HepG2 (cell line): ENCODE data around the gene ZNF575. TPM values are rescaled to one million over a fixed set of nuclear protein-coding genes. Genes with fewer than 3 reads are reported as not detected.

ENCODE experiments used
- ARNT2 ChIP-seq: sonication (generic); formaldehyde crosslinking; IDR thresholded peaks from 2 replicates; pipeline ENCODE4 v1.8.0; 2022; ENCODE audit warnings: mild to moderate bottlenecking, low read depth, missing genetic modification reagents, moderate library complexity
- CREB1 ChIP-seq, 2 experiments: fragments of 450-650 bp in 1 of 2; IDR thresholded peaks; 2 replicates each; pipeline ENCODE4 v1.6.1; 2016 to 2017; ENCODE audit warnings: control low read depth in 1 of 2, mild to moderate bottlenecking in 1 of 2, missing compliant biosample characterization in 1 of 2, missing genetic modification characterization in 1 of 2
- DPF2 ChIP-seq: sonication (generic); formaldehyde crosslinking; IDR thresholded peaks from 2 replicates; pipeline ENCODE4 v1.4.0; 2020; ENCODE audit warnings: mild to moderate bottlenecking, low read depth, missing genetic modification reagents, borderline replicate concordance
- ESRRA ChIP-seq: sonication (generic); formaldehyde crosslinking; IDR thresholded peaks from 2 replicates; pipeline ENCODE4 v1.5.1; 2020; ENCODE audit warnings: mild to moderate bottlenecking, low read depth, missing genetic modification reagents
- GABPA ChIP-seq, 2 experiments: IDR thresholded peaks; 2 replicates each; pipeline ENCODE4 v1.6.1; 2011 to 2016; ENCODE audit warnings: low read depth in 2 of 2, low read length in 1 of 2, missing biosample characterization in 1 of 2, missing genetic modification characterization in 1 of 2
- MAZ ChIP-seq, 2 experiments: sonication (generic) in 1 of 2; formaldehyde crosslinking in 1 of 2; IDR thresholded peaks; 2 replicates each; pipeline versions ENCODE4 v1.5.0 to v1.6.1; 2012 to 2020; ENCODE audit warnings: low read depth in 2 of 2, mild to moderate bottlenecking in 2 of 2, borderline replicate concordance in 1 of 2, improper control_type of control experiment in 1 of 2, low read length in 1 of 2, missing genetic modification reagents in 1 of 2, moderate library complexity in 1 of 2
- MTF2 ChIP-seq: sonication (generic); formaldehyde crosslinking; IDR thresholded peaks from 2 replicates; pipeline ENCODE4 v1.5.0; 2020; ENCODE audit warnings: missing genetic modification reagents, borderline replicate concordance
- TCF7L2 ChIP-seq: IDR thresholded peaks from 2 replicates; pipeline ENCODE4 v1.6.1; 2011; ENCODE audit warnings: mild to moderate bottlenecking, low read depth, low read length, moderate library complexity
- YEATS4 ChIP-seq: sonication (generic); formaldehyde crosslinking; IDR thresholded peaks from 2 replicates; pipeline ENCODE4 v1.4.0; 2020; ENCODE audit warnings: missing genetic modification reagents, borderline replicate concordance
- polyA plus RNA-seq, 8 experiments: library from polyadenylated mRNA; depleted of rRNA in 3 of 8; stranded (reverse) in 7 of 8; unstranded in 1 of 8; fragments of >200 nt; fragmentation: Illumina TruSeq in 4 of 8; extraction: Trizol in 4 of 8; gene quantifications; 2 replicates each; pipeline versions ENCODE4 v1.2.1 to v1.2.3, GENCODE V29; 2011 to 2016; ENCODE audit warnings: low read depth in 4 of 8, missing spikeins in 1 of 8, mixed read lengths in 1 of 8; ENCODE audit not compliant: insufficient read depth in 1 of 8
- total RNA-seq, 5 experiments: library from RNA; depleted of rRNA; stranded (reverse); fragments of >200 nt; fragmentation: Illumina TruSeq; extraction: Trizol; gene quantifications; 2 replicates each; pipeline ENCODE4 v1.2.3, GENCODE V29; 2016; ENCODE audit warnings: low read depth in 1 of 5
- TF ChIP-seq, protein P1 (sequence below): sonication (generic); formaldehyde crosslinking; IDR thresholded peaks from 2 replicates; pipeline ENCODE4 v1.4.0; 2020; ENCODE audit warnings: mild to moderate bottlenecking, low read depth, missing genetic modification reagents
- TF ChIP-seq, protein P2 (sequence below): sonication (generic); formaldehyde crosslinking; IDR thresholded peaks from 2 replicates; pipeline ENCODE4 v1.4.0; 2020; ENCODE audit warnings: missing genetic modification reagents
- TF ChIP-seq, protein P3 (sequence below): sonication (generic); formaldehyde crosslinking; IDR thresholded peaks from 2 replicates; pipeline ENCODE4 v1.8.0; 2022; ENCODE audit warnings: missing genetic modification reagents, mild to moderate bottlenecking, borderline replicate concordance
- TF ChIP-seq, protein P4 (sequence below): sonication (generic); formaldehyde crosslinking; IDR thresholded peaks from 2 replicates; pipeline ENCODE4 v1.8.0; 2022; ENCODE audit warnings: missing genetic modification reagents, mild to moderate bottlenecking, inconsistent platforms, borderline replicate concordance
- TF ChIP-seq, protein P5 (sequence below): sonication (generic); formaldehyde crosslinking; IDR thresholded peaks from 2 replicates; pipeline ENCODE4 v1.5.0; 2020; ENCODE audit warnings: mild to moderate bottlenecking, missing genetic modification reagents
- TF ChIP-seq, protein P6 (sequence below): sonication (generic); formaldehyde crosslinking; IDR thresholded peaks from 2 replicates; pipeline ENCODE4 v1.8.0; 2022; ENCODE audit warnings: mild to moderate bottlenecking, missing genetic modification reagents; ENCODE audit not compliant: insufficient replicate concordance

The ZNF575 gene
- total and polyA plus RNA-seq, 2 of the 13 experiments (the other 11 are each of a cell fraction or from before 2014, with no cell fraction given), result 0.17 to 0.27 TPM

DNA sequence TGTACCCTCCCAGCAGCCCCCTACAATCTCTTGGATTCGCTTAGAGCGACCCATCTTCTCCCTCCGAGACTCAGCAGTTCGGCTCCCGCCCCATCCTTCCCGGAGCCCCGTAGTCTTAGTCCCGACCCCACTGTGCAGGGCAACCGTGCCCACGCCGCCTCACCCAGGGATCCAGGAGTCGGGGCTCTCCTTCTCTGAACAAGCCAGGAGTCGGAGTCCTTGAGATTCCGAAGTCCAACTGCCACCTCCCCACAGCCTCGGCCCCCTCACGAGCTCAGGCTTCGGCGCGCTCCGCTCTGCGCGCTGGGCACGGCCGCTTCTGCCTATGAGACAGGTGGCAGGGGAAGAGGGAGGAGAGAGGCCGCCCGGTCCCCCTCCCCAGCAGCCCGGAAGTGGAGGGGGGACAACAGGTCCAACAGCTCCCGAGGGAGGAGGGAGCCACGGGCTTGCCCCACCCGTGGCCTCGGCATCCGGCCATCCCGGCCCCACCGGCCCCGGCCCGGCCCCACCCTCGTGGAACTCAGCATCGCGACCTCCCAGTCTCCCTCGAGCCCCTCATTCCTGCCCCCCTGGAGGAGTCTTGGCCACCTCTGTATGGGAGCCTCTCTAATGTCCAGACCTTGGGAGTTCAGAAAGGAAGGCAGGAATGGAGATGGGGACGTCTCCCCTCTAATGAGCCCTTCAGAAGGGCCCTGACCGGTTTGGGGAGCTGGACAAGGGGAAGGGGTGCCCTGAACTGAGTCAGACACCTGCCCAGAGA lies 28.4 kb upstream of the ZNF575 start, which contains the start of gene PHLDB3 (continued):
- TF ChIP-seq MAZ (IDR thresholded peaks at IDR 0.05; ENCODE audit: borderline replicate concordance, low read depth, low read length) (no peak), MAZ (CRISPR knock-in tag; IDR thresholded peaks at IDR 0.05; ENCODE audit: low read depth) (no peak; the same call in 1 of the 2 replicates), YEATS4 (CRISPR knock-in tag) (0 out of 2 replicates have a peak, but pooled peaks have one; percentile 16), DPF2 (CRISPR knock-in tag) (no peak), TCF7L2 (no peak), MTF2 (peak; percentile 74; the same call in 1 of the 2 replicates), ARNT2 (peak; percentile 52), CREB1 (IDR thresholded peaks at IDR 0.05) (no peak), CREB1 (CRISPR knock-in tag; IDR thresholded peaks at IDR 0.05) (no peak), GABPA (IDR thresholded peaks at IDR 0.05; ENCODE audit: low read depth, low read length) (peak; percentile 51), GABPA (CRISPR knock-in tag; IDR thresholded peaks at IDR 0.05; ENCODE audit: low read depth) (peak; percentile 76), ESRRA (CRISPR knock-in tag) (0 out of 2 replicates have a peak, but pooled peaks have one; percentile 29)
- TF ChIP-seq, protein P1, sequence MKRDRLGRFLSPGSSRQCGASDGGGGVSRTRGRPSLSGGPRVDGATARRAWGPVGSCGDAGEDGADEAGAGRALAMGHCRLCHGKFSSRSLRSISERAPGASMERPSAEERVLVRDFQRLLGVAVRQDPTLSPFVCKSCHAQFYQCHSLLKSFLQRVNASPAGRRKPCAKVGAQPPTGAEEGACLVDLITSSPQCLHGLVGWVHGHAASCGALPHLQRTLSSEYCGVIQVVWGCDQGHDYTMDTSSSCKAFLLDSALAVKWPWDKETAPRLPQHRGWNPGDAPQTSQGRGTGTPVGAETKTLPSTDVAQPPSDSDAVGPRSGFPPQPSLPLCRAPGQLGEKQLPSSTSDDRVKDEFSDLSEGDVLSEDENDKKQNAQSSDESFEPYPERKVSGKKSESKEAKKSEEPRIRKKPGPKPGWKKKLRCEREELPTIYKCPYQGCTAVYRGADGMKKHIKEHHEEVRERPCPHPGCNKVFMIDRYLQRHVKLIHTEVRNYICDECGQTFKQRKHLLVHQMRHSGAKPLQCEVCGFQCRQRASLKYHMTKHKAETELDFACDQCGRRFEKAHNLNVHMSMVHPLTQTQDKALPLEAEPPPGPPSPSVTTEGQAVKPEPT (CRISPR knock-in tag), result peak; percentile 33; the same call in 1 of the 2 replicates
- TF ChIP-seq, protein P2, sequence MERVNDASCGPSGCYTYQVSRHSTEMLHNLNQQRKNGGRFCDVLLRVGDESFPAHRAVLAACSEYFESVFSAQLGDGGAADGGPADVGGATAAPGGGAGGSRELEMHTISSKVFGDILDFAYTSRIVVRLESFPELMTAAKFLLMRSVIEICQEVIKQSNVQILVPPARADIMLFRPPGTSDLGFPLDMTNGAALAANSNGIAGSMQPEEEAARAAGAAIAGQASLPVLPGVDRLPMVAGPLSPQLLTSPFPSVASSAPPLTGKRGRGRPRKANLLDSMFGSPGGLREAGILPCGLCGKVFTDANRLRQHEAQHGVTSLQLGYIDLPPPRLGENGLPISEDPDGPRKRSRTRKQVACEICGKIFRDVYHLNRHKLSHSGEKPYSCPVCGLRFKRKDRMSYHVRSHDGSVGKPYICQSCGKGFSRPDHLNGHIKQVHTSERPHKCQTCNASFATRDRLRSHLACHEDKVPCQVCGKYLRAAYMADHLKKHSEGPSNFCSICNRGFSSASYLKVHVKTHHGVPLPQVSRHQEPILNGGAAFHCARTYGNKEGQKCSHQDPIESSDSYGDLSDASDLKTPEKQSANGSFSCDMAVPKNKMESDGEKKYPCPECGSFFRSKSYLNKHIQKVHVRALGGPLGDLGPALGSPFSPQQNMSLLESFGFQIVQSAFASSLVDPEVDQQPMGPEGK (CRISPR knock-in tag), result peak; percentile 94; the same call in 1 of the 2 replicates
- TF ChIP-seq, protein P3, sequence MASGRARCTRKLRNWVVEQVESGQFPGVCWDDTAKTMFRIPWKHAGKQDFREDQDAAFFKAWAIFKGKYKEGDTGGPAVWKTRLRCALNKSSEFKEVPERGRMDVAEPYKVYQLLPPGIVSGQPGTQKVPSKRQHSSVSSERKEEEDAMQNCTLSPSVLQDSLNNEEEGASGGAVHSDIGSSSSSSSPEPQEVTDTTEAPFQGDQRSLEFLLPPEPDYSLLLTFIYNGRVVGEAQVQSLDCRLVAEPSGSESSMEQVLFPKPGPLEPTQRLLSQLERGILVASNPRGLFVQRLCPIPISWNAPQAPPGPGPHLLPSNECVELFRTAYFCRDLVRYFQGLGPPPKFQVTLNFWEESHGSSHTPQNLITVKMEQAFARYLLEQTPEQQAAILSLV (CRISPR knock-in tag), result no peak
- TF ChIP-seq, protein P4, sequence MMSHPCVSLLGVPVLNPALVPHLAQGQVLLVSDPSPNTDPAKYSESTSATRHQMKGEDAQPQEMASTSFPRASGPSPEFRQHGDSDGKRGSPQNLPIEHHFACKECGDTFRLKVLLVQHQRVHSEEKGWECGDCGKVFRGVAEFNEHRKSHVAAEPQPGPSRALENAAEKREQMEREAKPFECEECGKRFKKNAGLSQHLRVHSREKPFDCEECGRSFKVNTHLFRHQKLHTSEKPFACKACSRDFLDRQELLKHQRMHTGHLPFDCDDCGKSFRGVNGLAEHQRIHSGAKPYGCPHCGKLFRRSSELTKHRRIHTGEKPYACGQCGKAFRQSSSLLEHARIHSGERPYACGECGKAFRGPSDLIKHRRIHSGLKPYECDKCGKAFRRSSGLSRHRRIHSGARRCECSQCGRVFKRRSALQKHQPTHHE (CRISPR knock-in tag), result no peak
- TF ChIP-seq, protein P5, sequence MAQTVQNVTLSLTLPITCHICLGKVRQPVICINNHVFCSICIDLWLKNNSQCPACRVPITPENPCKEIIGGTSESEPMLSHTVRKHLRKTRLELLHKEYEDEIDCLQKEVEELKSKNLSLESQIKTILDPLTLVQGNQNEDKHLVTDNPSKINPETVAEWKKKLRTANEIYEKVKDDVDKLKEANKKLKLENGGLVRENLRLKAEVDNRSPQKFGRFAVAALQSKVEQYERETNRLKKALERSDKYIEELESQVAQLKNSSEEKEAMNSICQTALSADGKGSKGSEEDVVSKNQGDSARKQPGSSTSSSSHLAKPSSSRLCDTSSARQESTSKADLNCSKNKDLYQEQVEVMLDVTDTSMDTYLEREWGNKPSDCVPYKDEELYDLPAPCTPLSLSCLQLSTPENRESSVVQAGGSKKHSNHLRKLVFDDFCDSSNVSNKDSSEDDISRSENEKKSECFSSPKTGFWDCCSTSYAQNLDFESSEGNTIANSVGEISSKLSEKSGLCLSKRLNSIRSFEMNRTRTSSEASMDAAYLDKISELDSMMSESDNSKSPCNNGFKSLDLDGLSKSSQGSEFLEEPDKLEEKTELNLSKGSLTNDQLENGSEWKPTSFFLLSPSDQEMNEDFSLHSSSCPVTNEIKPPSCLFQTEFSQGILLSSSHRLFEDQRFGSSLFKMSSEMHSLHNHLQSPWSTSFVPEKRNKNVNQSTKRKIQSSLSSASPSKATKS (CRISPR knock-in tag), result 0 out of 2 replicates have a peak, but pooled peaks have one; percentile 65
- TF ChIP-seq, protein P6, sequence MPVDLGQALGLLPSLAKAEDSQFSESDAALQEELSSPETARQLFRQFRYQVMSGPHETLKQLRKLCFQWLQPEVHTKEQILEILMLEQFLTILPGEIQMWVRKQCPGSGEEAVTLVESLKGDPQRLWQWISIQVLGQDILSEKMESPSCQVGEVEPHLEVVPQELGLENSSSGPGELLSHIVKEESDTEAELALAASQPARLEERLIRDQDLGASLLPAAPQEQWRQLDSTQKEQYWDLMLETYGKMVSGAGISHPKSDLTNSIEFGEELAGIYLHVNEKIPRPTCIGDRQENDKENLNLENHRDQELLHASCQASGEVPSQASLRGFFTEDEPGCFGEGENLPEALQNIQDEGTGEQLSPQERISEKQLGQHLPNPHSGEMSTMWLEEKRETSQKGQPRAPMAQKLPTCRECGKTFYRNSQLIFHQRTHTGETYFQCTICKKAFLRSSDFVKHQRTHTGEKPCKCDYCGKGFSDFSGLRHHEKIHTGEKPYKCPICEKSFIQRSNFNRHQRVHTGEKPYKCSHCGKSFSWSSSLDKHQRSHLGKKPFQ (CRISPR knock-in tag), result no peak
